ENCODE data around the gene WDR13.

GRCh38 chrX:48611703-48612102 lies 14.4 kb downstream of the WDR13 start:
- no peak for TF ChIP-seq CTCF (IDR thresholded peaks at IDR 0.05)
- no peak for TF ChIP-seq POLR2A (IDR thresholded peaks at IDR 0.05)

Measured in tibial nerve (tissue), 3 donors.